Endothelial cell (in vitro differentiated cells): ENCODE results near the gene EDAR. TPM values are rescaled to one million over a fixed set of nuclear protein-coding genes. Genes with fewer than 3 reads are reported as not detected.

Experiments used
- DNase-seq: peaks from one replicate; pipeline ENCODE4 v3.0.0; 2021; ENCODE audit warnings: low spot score
- H3K27ac Mint-ChIP-seq: one replicate; pipeline ENCODE4 v1.8.0; 2021; ENCODE audit warnings: mixed read lengths, inconsistent platforms; ENCODE audit not compliant: unreplicated experiment
- H3K27me3 Mint-ChIP-seq: one replicate; pipeline ENCODE4 v1.8.0; 2021; ENCODE audit warnings: mild to moderate bottlenecking, moderate library complexity, mixed read lengths, inconsistent platforms; ENCODE audit not compliant: unreplicated experiment
- H3K36me3 Mint-ChIP-seq: one replicate; pipeline ENCODE4 v1.8.0; 2021; ENCODE audit warnings: mild to moderate bottlenecking, low read depth, mixed read lengths, inconsistent platforms; ENCODE audit not compliant: unreplicated experiment
- H3K4me1 Mint-ChIP-seq: one replicate; pipeline ENCODE4 v1.8.0; 2021; ENCODE audit warnings: mild to moderate bottlenecking, mixed read lengths, inconsistent platforms; ENCODE audit not compliant: unreplicated experiment
- H3K4me3 Mint-ChIP-seq: one replicate; pipeline ENCODE4 v1.8.0; 2021; ENCODE audit warnings: mild to moderate bottlenecking, mixed read lengths, inconsistent platforms; ENCODE audit not compliant: unreplicated experiment
- H3K9me3 Mint-ChIP-seq: one replicate; pipeline ENCODE4 v1.8.0; 2021; ENCODE audit warnings: mixed read lengths, inconsistent platforms; ENCODE audit not compliant: unreplicated experiment
- total RNA-seq: library from RNA; stranded (reverse); fragmentation: NEBNext Ultra II Directional; extraction: Animal tissue kit (Norgen Biotek cat#: 25700); gene quantifications from one replicate; pipeline ENCODE4 v1.2.1, GENCODE V29; 2021; ENCODE audit not compliant: unreplicated experiment
- TF ChIP-seq, protein P1 (sequence below): fragments of 200-600 bp; sonication (generic); IDR thresholded peaks from one replicate; pipeline ENCODE4 v1.5.0; 2021; ENCODE audit warnings: antibody characterized with exemption; ENCODE audit not compliant: unreplicated experiment

EDAR gene
- total RNA-seq, 1 donor from 2014 or later = not detected

DNA sequence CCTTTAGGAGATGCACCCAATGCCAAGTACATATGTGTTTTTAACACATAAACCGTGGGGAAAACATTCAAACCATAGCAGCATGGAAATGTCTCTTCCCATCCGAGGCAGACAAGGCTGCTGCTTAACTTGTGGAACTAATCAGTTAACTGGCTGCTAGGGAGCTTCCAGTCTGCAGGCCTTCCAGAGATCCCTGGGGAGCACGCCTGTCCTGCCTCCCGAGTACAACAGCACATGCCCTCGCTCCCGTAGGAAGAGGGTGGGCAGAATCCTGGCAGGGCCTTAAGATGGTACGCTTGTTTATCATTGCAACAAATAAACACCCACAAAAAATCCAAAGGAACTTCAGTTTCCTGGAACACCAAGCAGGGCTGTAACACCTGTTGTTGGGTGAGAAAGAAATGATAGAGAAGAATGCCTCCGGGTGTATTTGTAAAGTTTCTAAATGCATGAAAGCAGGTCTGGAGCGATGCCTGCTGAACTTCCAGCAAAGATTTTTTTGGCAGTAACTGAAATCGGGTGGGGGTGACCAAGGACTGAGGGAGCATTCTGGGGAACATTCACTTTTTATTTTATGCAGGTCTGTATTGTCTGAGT, 56.2 kb downstream of the EDAR start:
- no peak for DNase-seq
- H3K4me1 Mint-ChIP-seq = peaks cover 2% of the 10 kb centered on the region
- peaks cover 10% of the 10 kb centered on the region for H3K27me3 Mint-ChIP-seq
- peaks cover 6% of the 10 kb centered on the region for H3K36me3 Mint-ChIP-seq
- no peak overlapping the region for H3K27ac Mint-ChIP-seq
- no peak overlapping the region for H3K4me3 Mint-ChIP-seq
- TF ChIP-seq, protein P1, sequence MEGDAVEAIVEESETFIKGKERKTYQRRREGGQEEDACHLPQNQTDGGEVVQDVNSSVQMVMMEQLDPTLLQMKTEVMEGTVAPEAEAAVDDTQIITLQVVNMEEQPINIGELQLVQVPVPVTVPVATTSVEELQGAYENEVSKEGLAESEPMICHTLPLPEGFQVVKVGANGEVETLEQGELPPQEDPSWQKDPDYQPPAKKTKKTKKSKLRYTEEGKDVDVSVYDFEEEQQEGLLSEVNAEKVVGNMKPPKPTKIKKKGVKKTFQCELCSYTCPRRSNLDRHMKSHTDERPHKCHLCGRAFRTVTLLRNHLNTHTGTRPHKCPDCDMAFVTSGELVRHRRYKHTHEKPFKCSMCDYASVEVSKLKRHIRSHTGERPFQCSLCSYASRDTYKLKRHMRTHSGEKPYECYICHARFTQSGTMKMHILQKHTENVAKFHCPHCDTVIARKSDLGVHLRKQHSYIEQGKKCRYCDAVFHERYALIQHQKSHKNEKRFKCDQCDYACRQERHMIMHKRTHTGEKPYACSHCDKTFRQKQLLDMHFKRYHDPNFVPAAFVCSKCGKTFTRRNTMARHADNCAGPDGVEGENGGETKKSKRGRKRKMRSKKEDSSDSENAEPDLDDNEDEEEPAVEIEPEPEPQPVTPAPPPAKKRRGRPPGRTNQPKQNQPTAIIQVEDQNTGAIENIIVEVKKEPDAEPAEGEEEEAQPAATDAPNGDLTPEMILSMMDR = no peak
- H3K9me3 Mint-ChIP-seq = no peaks in the 10 kb centered on the region

DNA sequence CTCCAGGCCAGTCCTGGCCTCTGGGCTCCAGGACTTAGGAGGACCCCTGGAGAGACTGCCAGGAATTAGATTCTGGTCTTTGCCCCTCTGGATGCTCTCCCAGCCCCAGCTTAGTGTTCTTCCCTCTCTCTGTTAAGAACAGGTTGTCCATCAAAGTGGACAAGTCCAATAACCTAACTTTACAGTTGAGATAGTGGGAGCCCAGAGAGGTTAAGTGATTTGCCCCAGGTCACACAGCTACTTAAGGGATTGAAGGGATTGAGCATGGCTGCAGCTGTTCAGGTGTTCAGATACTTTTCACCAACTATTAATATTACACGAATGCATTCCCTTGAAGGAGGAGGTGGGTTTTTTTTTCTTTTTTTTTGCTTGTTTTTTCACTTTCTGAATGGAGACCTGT, 57.6 kb downstream of the EDAR start:
- TF ChIP-seq, protein P1 = no peak
- Mint-ChIP-seq H3K9me3 (no peaks in the 10 kb centered on the region), H3K36me3 (peaks cover 6% of the 10 kb centered on the region), H3K27me3 (peaks cover 12% of the 10 kb centered on the region), H3K4me3 (no peak overlapping the region), H3K27ac (no peak overlapping the region), H3K4me1 (peaks cover 2% of the 10 kb centered on the region)
- no peak for DNase-seq

DNA sequence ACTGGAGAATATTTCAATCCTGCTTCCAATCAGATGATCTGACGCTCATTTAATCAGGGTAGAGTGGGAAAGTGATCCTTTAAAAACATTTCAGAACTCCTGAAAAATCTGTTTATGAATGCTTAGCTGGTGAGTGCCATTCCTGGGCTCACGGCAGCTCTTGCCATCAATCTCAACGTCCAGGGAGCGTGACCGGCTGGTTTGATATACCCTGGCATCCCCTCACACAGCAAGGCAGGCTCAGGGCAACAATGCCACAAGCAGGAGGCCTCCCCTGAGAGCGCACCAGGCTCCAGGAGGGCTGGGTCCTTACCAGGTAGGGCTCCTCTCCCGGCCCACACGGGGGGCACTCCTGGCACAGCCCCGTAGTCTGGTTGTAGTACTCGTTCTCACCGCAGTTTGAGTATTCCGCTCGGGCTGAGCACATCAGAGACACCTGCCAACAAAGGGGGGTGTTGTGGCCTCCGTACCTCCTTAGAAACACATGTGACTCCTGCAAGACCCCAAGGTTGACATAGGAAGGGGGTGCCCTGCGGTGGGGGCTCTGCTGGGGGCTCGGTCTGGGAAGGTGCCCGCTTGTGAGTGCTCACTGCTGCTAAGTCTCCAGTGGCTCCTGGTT, 59.1 kb downstream of the EDAR start:
- Mint-ChIP-seq H3K4me1 (peaks cover 2% of the 10 kb centered on the region), H3K4me3 (no peak overlapping the region), H3K9me3 (no peaks in the 10 kb centered on the region), H3K27me3 (peaks cover 12% of the 10 kb centered on the region), H3K36me3 (peaks cover 6% of the 10 kb centered on the region), H3K27ac (no peak overlapping the region)
- DNase-seq = no peak
- TF ChIP-seq, protein P1 = no peak

DNA sequence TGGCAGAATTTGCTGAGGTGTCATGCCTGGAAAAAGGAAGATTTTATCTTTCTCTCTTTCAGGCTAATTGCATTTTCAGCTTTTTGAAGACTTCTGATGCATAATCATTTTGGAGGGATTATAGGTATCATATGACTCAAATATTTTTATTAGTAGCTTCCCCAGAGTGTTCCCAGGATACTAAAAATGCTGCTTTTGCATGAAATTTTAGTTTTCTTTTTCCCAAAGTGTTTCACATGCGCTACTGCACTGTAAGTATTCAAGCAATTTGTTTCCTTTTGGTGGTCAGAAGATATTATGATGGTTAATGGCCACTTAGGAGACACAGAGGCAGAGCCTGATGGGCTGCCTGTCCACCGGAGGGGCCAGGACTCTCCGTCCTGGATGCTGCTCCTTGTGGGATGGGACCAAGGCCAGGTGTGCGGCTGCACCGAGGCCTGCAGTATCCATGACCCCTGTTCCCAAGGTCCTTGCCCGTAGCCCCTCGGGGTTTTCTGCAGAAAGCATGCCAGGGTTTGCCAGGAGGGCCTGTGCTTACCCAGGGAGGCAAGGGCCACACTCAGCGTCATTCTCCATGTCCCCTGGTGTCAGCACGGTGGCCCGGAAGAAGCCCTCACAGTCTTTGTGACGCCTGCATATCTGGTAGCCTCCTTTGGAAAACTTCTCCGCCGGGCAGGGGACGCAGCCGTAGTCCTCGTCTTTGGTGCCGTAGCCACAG, 60.2 kb downstream of the EDAR start:
- Mint-ChIP-seq H3K27ac (peak overlapping the region; percentile 5), H3K27me3 (peaks cover 10% of the 10 kb centered on the region), H3K9me3 (no peaks in the 10 kb centered on the region), H3K4me3 (no peak overlapping the region), H3K4me1 (peaks cover 2% of the 10 kb centered on the region), H3K36me3 (peaks cover 6% of the 10 kb centered on the region)
- no peak for DNase-seq
- TF ChIP-seq, protein P1 = peak; percentile 46
